Non-pigmented ciliary epithelial cell (primary cell): ENCODE data around the gene ZNF529.

ENCODE experiments used
- DNase-seq: peaks from one replicate; pipeline ENCODE4 v3.0.0-alpha.2; 2010; ENCODE audit warnings: low read depth

Gene ZNF529

DNA sequence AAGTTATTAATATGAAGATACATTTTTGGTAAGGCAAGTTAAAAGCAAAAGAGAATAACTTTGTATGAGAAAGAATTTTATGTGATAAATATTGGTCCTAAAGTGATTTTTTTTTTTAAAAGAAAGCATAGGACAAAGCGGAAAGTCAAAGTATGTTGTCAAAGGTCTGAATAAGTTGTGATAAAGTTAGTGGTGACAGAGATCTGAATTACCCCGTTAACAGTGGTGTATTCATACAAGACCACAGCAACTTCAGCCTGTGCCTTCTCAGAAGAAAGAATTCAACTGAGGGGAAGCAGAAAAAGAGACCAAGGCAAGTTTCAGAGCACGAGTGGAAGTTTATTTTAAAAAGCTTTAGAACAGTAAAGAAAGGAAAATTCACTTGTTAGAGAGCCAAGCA is 64.8 kb downstream of the ZNF529 start:
- no peak for DNase-seq

DNA sequence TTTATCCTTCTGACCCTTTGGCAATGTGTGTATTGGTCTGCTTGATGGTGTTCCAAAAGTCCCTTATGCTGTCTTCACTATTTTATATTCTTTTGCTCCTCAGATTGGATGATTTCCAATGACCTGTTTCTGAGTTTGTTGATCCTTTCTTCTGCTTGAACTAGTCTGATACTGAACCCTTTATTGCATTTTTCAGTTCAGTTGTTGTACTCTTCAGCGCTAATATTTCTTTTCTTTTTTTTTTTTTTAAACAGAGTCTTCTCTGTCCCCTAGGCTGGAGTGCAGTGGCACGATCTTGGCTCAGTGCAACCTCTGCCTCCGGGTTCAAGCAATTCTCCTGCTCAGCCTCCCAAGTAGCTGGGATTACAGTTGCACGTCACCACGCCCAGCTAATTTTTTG is 71.1 kb downstream of the ZNF529 start:
- DNase-seq = no peak

DNA sequence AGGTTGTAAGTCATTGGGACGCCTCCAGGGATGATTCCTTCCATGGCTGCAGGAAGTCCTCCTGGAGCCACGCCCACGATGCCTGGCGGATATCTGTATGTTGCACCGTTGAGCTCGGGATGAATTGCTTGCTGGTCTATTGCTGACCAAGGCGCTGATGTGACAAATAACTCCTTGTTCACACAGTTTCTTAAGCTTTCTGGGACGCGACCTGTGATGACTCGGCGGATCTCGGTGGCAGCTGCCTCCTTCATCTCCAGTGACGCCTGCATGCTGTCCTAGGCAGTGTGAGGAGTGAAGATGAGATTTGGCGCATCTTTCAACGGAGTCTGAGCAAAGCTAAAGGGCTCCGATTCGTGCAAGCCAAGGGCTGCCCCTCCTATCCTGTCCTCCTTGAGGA is 76.1 kb downstream of the ZNF529 start:
- DNase-seq = no peak
